Neural progenitor cell (in vitro differentiated cells): ENCODE measurements around the gene KATNAL1. TPM values are rescaled to one million over a fixed set of nuclear protein-coding genes. Genes with fewer than 3 reads are reported as not detected.

Experiments
- DNase-seq: peaks from one replicate; pipeline ENCODE4 v3.0.0-alpha.2; 2016; ENCODE audit warnings: low spot score
- H2AFZ ChIP-seq: fragments of 200-600 bp; sonication (generic); replicated peaks from 2 replicates; pipeline ENCODE4 v1.6.1; 2016; ENCODE audit warnings: antibody characterized with exemption
- H3F3A ChIP-seq: fragments of 200-600 bp; sonication (generic); 2 replicates; pipeline ENCODE4 v1.6.1; 2016; ENCODE audit warnings: antibody characterized with exemption, low read depth
- H3K27ac ChIP-seq: fragments of 200-600 bp; sonication (generic); 2 replicates; pipeline ENCODE4 v1.5.1; 2016; ENCODE audit warnings: mild to moderate bottlenecking
- H3K27me3 ChIP-seq: fragments of 200-600 bp; sonication (generic); 2 replicates; pipeline ENCODE4 v1.6.1; 2016; ENCODE audit warnings: mild to moderate bottlenecking, moderate library complexity
- H3K36me3 ChIP-seq: fragments of 200-600 bp; sonication (generic); 2 replicates; pipeline ENCODE4 v1.5.1; 2016
- H3K4me1 ChIP-seq: fragments of 200-600 bp; sonication (generic); 2 replicates; pipeline ENCODE4 v1.6.1; 2016; ENCODE audit warnings: mixed run types
- H3K4me2 ChIP-seq: fragments of 200-600 bp; sonication (generic); 2 replicates; pipeline ENCODE4 v1.6.1; 2016
- H3K4me3 ChIP-seq: fragments of 200-600 bp; sonication (generic); 2 replicates; pipeline ENCODE4 v1.5.1; 2016
- H3K79me2 ChIP-seq: fragments of 200-600 bp; sonication (generic); 2 replicates; pipeline ENCODE4 v1.6.1; 2016; ENCODE audit warnings: low read depth
- H3K9ac ChIP-seq: fragments of 200-600 bp; sonication (generic); 2 replicates; pipeline ENCODE4 v1.6.1; 2016
- H3K9me3 ChIP-seq: fragments of 200-600 bp; sonication (generic); 2 replicates; pipeline ENCODE4 v1.5.1; 2016; ENCODE audit warnings: low read depth
- H4K20me1 ChIP-seq: fragments of 200-600 bp; sonication (generic); 2 replicates; pipeline ENCODE4 v1.6.1; 2016; ENCODE audit warnings: low read depth
- H3K27ac Mint-ChIP-seq: 3 replicates; pipeline ENCODE4 v1.8.0; 2021; ENCODE audit warnings: mixed read lengths
- H3K27me3 Mint-ChIP-seq: 2 replicates; pipeline ENCODE4 v1.8.0; 2022; ENCODE audit warnings: low read depth, mild to moderate bottlenecking, inconsistent platforms, moderate library complexity, mixed read lengths; ENCODE audit not compliant: insufficient read depth
- H3K36me3 Mint-ChIP-seq: 3 replicates; pipeline ENCODE4 v1.8.0; 2021; ENCODE audit warnings: mixed read lengths
- H3K4me1 Mint-ChIP-seq: 3 replicates; pipeline ENCODE4 v1.8.0; 2021; ENCODE audit warnings: mixed read lengths
- H3K4me3 Mint-ChIP-seq: 3 replicates; pipeline ENCODE4 v1.8.0; 2021; ENCODE audit warnings: mild to moderate bottlenecking, moderate library complexity, mixed read lengths
- H3K9me3 Mint-ChIP-seq: 3 replicates; pipeline ENCODE4 v1.8.0; 2020; ENCODE audit warnings: mixed read lengths
- CTCF ChIP-seq: fragments of 200-600 bp; sonication (generic); IDR thresholded peaks from 2 replicates; pipeline ENCODE4 v1.5.1; 2017; ENCODE audit warnings: antibody characterized with exemption, mild to moderate bottlenecking
- EZH2 ChIP-seq: fragments of 200-600 bp; sonication (generic); IDR thresholded peaks from 2 replicates; pipeline ENCODE4 v1.6.1; 2017; ENCODE audit warnings: antibody characterized with exemption, mild to moderate bottlenecking, moderate library complexity
- EZH2phosphoT487 ChIP-seq: fragments of 200-600 bp; sonication (generic); IDR thresholded peaks from 2 replicates; pipeline ENCODE4 v1.6.1; 2017; ENCODE audit warnings: antibody characterized with exemption
- total RNA-seq: library from RNA; depleted of rRNA; stranded (reverse); fragments of >200 nt; gene quantifications from 2 replicates; pipeline ENCODE4 v1.2.3, GENCODE V29; 2015; ENCODE audit warnings: low replicate concordance

Gene KATNAL1
- total RNA-seq, 1 donor from 2014 or later = 33.6 TPM

- no peak for DNase-seq
- no peak overlapping the region for H2AFZ ChIP-seq
- H3K9ac ChIP-seq = no peak overlapping the region
Measured at GRCh38 chr13:30305456-30305970, 1.8 kb downstream of the KATNAL1 start.

GRCh38 chr13:30303269-30303668 lies 4.1 kb downstream of the KATNAL1 start:
- H3K4me1 ChIP-seq = peaks cover 8% of the 10 kb centered on the region
- no peaks in the 10 kb centered on the region for H3K9me3 ChIP-seq
- H3K79me2 ChIP-seq = peaks cover 89% of the 10 kb centered on the region
- H3K27me3 ChIP-seq = peaks cover 6% of the 10 kb centered on the region
- Mint-ChIP-seq H3K4me3 (no peak overlapping the region), H3K9me3 (peaks cover 12% of the 10 kb centered on the region), H3K27me3 (no peaks in the 10 kb centered on the region), H3K27ac (no peak overlapping the region), H3K4me1 (peaks cover 31% of the 10 kb centered on the region), H3K36me3 (peaks cover 2% of the 10 kb centered on the region)
- no peak overlapping the region for H3K9ac ChIP-seq
- no peaks in the 10 kb centered on the region for H3K36me3 ChIP-seq
- H3F3A ChIP-seq = peaks cover 13% of the 10 kb centered on the region
- no peak overlapping the region for H2AFZ ChIP-seq
- no peak for DNase-seq
- H3K4me2 ChIP-seq = no peak overlapping the region
- no peaks in the 10 kb centered on the region for H4K20me1 ChIP-seq
- H3K4me3 ChIP-seq = no peak overlapping the region
- H3K27ac ChIP-seq = no peak overlapping the region
- TF ChIP-seq CTCF (no peak), EZH2 (no peak), EZH2phosphoT487 (no peak)

More at GRCh38 chr13:30305456-30305970, 1.8 kb downstream of the KATNAL1 start:
- Histone ChIP-seq H3K27ac (no peak overlapping the region), H3K79me2 (peaks cover 70% of the 10 kb centered on the region), H3K36me3 (no peaks in the 10 kb centered on the region), H3K27me3 (peaks cover 6% of the 10 kb centered on the region), H3K4me1 (peaks cover 8% of the 10 kb centered on the region), H3K9me3 (no peaks in the 10 kb centered on the region), H3K4me2 (peak overlapping the region; percentile 92), H4K20me1 (no peaks in the 10 kb centered on the region), H3K4me3 (peak overlapping the region; percentile 82), H3F3A (peaks cover 13% of the 10 kb centered on the region)
- H3K9me3 Mint-ChIP-seq = no peaks in the 10 kb centered on the region
- peak overlapping the region; percentile 91 for H3K4me3 Mint-ChIP-seq
- TF ChIP-seq EZH2 (no peak), CTCF (no peak), EZH2phosphoT487 (no peak)
- H3K27me3 Mint-ChIP-seq = no peaks in the 10 kb centered on the region
- H3K36me3 Mint-ChIP-seq = no peaks in the 10 kb centered on the region
- H3K27ac Mint-ChIP-seq = no peak overlapping the region
- peaks cover 31% of the 10 kb centered on the region for H3K4me1 Mint-ChIP-seq

- Histone ChIP-seq H3K4me2 (no peak overlapping the region), H3K4me1 (peaks cover 8% of the 10 kb centered on the region), H2AFZ (no peak overlapping the region), H3K27ac (no peak overlapping the region), H3K79me2 (peaks cover 94% of the 10 kb centered on the region), H3K27me3 (no peaks in the 10 kb centered on the region), H3K36me3 (no peaks in the 10 kb centered on the region), H3K9ac (no peak overlapping the region), H3K4me3 (no peak overlapping the region), H3F3A (peaks cover 7% of the 10 kb centered on the region), H4K20me1 (no peaks in the 10 kb centered on the region), H3K9me3 (no peaks in the 10 kb centered on the region)
- TF ChIP-seq CTCF (no peak), EZH2phosphoT487 (no peak), EZH2 (no peak)
- Mint-ChIP-seq H3K36me3 (peaks cover 7% of the 10 kb centered on the region), H3K27me3 (no peaks in the 10 kb centered on the region), H3K9me3 (peaks cover 16% of the 10 kb centered on the region), H3K27ac (no peak overlapping the region), H3K4me3 (no peak overlapping the region), H3K4me1 (peaks cover 31% of the 10 kb centered on the region)
- DNase-seq = no peak
Measured at GRCh38 chr13:30301827-30302226, 5.5 kb downstream of the KATNAL1 start.
